Measurements from ENCODE around the gene SUSD1. TPM values are rescaled to one million over a fixed set of nuclear protein-coding genes. Genes with fewer than 3 reads are reported as not detected.

SUSD1 gene
- polyA plus RNA-seq, 1 of the 3 experiments (the other 2 are of a cell fraction), result 8.2 TPM

DNA sequence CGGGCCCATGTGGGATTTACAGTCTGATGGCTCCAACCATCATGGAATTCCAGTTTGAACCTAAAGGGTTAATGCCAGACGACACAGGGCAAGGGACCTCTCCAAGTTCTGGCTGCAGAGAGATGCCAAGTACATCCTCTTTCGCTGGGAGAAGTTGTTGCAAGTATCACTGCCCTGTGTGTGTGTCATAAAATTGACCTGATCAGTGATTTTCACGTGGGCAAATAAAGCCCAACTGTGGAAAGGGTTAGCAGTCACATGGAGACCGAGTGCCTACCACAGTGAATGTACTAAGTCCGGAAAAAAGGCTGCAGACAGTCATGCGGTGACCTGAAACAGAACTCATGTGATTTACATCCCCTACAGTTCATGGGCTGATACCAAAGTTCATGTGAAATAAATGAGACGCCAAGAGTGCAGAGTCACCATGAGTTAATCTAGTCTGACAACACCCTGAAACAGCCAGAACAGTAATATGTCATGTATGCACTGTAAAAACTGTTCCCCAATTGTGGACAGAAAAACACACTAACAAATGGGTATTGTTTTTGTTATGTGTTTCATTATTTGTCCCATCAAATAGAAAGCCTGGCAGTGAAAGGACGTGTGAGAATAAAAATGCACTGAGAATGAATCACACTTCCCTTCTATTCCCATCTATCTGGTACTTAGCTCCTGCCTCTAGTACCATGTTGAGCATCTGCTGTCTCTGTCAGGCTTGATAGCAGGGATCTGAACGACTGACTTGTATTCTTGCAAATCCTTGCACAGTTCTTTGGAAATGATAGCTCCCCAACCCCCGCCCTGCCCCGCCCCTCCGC is 115.7 kb downstream of the SUSD1 start:
- Histone ChIP-seq H3K27ac (ENCODE audit: low read depth in 2 of 2, low read length in 1 of 2) (peak overlapping the region; percentile 77 to 93; a peak in 3 of 4 replicates), H3K9me2 (no peaks in the 10 kb centered on the region), H3F3A (replicated peaks; ENCODE audit: insufficient read depth) (peaks cover 31% of the 10 kb centered on the region), H3K4me3 (ENCODE audit: low read depth in 2 of 2, low read length in 1 of 2) (no peak overlapping the region), H3K27me3 (ENCODE audit: insufficient read depth) (no peaks in the 10 kb centered on the region), H3K4me2 (peak overlapping the region; percentile 32; the same call in 1 of the 2 replicates), H3K4me1 (ENCODE audit: control insufficient read depth in 1 of 2, insufficient read depth in 2 of 2, low read depth in 1 of 2, low read length in 1 of 2) (peaks cover 12 to 27% of the 10 kb centered on the region in 2 experiments), H3K9ac (peak overlapping the region; percentile 45), H3K9me3 (no peaks in the 10 kb centered on the region), H4K20me1 (ENCODE audit: insufficient read depth) (no peaks in the 10 kb centered on the region), H3K79me2 (ENCODE audit: insufficient read depth) (no peaks in the 10 kb centered on the region), H2AFZ (ENCODE audit: low read depth) (no peak overlapping the region), H3K36me3 (replicated peaks in 1 of 2; ENCODE audit: control insufficient read depth in 1 of 2, insufficient read depth in 2 of 2, low read length in 1 of 2) (no peaks in the 10 kb centered on the region)
- CTCF ChIA-PET, result no interaction called here
- POLR2A ChIA-PET, result no interaction called here
- DNase-seq, result no peak
- 43% methylated on average over 13 of the region's 13 CpGs for WGBS (ENCODE audit: low lambda C conversion rate)
- TF ChIP-seq, protein P1, sequence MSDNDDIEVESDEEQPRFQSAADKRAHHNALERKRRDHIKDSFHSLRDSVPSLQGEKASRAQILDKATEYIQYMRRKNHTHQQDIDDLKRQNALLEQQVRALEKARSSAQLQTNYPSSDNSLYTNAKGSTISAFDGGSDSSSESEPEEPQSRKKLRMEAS (IDR thresholded peaks at IDR 0.05; ENCODE audit: low read depth), result peak; percentile 60
- TF ChIP-seq TCF12 (IDR thresholded peaks at IDR 0.05) (peak; percentile 52), FOXJ3 (CRISPR knock-in tag; IDR thresholded peaks at IDR 0.05) (no peak), FOSL2 (IDR thresholded peaks at IDR 0.05; ENCODE audit: borderline replicate concordance, low read depth) (peak; percentile 13; the same call in 1 of the 2 replicates), RAD21 (IDR thresholded peaks at IDR 0.05; ENCODE audit: low read length) (no peak), JUND (IDR thresholded peaks at IDR 0.05) (peak; percentile 36; the same call in 1 of the 2 replicates), SMC3 (IDR thresholded peaks at IDR 0.05; ENCODE audit: low read depth, low read length) (no peak), MEF2A (IDR thresholded peaks at IDR 0.05; ENCODE audit: borderline replicate concordance, low read depth) (no peak), EZH2phosphoT487 (IDR thresholded peaks at IDR 0.05; ENCODE audit: borderline replicate concordance, low read depth) (no peak), ELF1 (IDR thresholded peaks at IDR 0.05) (no peak), RCOR1 (IDR thresholded peaks at IDR 0.05; ENCODE audit: low read length) (no peak), EP300 (IDR thresholded peaks at IDR 0.05; ENCODE audit: borderline replicate concordance in 1 of 2, low read depth in 1 of 2, low read length in 1 of 2) (no peak; a peak in 1 of 4 replicates), MXI1 (IDR thresholded peaks at IDR 0.05; ENCODE audit: low read depth, low read length) (no peak), TAF1 (IDR thresholded peaks at IDR 0.05; ENCODE audit: borderline replicate concordance, low read depth, low read length) (no peak), TEAD4 (IDR thresholded peaks at IDR 0.05; ENCODE audit: borderline replicate concordance, insufficient read depth) (no peak)
- TF ChIP-seq, protein P2, sequence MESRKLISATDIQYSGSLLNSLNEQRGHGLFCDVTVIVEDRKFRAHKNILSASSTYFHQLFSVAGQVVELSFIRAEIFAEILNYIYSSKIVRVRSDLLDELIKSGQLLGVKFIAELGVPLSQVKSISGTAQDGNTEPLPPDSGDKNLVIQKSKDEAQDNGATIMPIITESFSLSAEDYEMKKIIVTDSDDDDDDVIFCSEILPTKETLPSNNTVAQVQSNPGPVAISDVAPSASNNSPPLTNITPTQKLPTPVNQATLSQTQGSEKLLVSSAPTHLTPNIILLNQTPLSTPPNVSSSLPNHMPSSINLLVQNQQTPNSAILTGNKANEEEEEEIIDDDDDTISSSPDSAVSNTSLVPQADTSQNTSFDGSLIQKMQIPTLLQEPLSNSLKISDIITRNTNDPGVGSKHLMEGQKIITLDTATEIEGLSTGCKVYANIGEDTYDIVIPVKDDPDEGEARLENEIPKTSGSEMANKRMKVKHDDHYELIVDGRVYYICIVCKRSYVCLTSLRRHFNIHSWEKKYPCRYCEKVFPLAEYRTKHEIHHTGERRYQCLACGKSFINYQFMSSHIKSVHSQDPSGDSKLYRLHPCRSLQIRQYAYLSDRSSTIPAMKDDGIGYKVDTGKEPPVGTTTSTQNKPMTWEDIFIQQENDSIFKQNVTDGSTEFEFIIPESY (IDR thresholded peaks at IDR 0.05; ENCODE audit: borderline replicate concordance, low read depth), result no peak
- TF ChIP-seq, protein P3, sequence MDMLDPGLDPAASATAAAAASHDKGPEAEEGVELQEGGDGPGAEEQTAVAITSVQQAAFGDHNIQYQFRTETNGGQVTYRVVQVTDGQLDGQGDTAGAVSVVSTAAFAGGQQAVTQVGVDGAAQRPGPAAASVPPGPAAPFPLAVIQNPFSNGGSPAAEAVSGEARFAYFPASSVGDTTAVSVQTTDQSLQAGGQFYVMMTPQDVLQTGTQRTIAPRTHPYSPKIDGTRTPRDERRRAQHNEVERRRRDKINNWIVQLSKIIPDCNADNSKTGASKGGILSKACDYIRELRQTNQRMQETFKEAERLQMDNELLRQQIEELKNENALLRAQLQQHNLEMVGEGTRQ (IDR thresholded peaks at IDR 0.05; ENCODE audit: borderline replicate concordance, low read depth, low read length), result no peak; the same call in 1 of the 2 replicates
- TF ChIP-seq, protein P4, sequence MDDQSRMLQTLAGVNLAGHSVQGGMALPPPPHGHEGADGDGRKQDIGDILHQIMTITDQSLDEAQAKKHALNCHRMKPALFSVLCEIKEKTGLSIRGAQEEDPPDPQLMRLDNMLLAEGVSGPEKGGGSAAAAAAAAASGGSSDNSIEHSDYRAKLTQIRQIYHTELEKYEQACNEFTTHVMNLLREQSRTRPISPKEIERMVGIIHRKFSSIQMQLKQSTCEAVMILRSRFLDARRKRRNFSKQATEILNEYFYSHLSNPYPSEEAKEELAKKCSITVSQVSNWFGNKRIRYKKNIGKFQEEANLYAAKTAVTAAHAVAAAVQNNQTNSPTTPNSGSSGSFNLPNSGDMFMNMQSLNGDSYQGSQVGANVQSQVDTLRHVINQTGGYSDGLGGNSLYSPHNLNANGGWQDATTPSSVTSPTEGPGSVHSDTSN (IDR thresholded peaks at IDR 0.05), result peak; percentile 78
- TF ChIP-seq, protein P5, sequence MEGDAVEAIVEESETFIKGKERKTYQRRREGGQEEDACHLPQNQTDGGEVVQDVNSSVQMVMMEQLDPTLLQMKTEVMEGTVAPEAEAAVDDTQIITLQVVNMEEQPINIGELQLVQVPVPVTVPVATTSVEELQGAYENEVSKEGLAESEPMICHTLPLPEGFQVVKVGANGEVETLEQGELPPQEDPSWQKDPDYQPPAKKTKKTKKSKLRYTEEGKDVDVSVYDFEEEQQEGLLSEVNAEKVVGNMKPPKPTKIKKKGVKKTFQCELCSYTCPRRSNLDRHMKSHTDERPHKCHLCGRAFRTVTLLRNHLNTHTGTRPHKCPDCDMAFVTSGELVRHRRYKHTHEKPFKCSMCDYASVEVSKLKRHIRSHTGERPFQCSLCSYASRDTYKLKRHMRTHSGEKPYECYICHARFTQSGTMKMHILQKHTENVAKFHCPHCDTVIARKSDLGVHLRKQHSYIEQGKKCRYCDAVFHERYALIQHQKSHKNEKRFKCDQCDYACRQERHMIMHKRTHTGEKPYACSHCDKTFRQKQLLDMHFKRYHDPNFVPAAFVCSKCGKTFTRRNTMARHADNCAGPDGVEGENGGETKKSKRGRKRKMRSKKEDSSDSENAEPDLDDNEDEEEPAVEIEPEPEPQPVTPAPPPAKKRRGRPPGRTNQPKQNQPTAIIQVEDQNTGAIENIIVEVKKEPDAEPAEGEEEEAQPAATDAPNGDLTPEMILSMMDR (IDR thresholded peaks at IDR 0.05), result no peak
- TF ChIP-seq, protein P6, sequence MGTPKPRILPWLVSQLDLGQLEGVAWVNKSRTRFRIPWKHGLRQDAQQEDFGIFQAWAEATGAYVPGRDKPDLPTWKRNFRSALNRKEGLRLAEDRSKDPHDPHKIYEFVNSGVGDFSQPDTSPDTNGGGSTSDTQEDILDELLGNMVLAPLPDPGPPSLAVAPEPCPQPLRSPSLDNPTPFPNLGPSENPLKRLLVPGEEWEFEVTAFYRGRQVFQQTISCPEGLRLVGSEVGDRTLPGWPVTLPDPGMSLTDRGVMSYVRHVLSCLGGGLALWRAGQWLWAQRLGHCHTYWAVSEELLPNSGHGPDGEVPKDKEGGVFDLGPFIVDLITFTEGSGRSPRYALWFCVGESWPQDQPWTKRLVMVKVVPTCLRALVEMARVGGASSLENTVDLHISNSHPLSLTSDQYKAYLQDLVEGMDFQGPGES (IDR thresholded peaks at IDR 0.05; ENCODE audit: low read depth, low read length), result no peak
- TF ChIP-seq, protein P7, sequence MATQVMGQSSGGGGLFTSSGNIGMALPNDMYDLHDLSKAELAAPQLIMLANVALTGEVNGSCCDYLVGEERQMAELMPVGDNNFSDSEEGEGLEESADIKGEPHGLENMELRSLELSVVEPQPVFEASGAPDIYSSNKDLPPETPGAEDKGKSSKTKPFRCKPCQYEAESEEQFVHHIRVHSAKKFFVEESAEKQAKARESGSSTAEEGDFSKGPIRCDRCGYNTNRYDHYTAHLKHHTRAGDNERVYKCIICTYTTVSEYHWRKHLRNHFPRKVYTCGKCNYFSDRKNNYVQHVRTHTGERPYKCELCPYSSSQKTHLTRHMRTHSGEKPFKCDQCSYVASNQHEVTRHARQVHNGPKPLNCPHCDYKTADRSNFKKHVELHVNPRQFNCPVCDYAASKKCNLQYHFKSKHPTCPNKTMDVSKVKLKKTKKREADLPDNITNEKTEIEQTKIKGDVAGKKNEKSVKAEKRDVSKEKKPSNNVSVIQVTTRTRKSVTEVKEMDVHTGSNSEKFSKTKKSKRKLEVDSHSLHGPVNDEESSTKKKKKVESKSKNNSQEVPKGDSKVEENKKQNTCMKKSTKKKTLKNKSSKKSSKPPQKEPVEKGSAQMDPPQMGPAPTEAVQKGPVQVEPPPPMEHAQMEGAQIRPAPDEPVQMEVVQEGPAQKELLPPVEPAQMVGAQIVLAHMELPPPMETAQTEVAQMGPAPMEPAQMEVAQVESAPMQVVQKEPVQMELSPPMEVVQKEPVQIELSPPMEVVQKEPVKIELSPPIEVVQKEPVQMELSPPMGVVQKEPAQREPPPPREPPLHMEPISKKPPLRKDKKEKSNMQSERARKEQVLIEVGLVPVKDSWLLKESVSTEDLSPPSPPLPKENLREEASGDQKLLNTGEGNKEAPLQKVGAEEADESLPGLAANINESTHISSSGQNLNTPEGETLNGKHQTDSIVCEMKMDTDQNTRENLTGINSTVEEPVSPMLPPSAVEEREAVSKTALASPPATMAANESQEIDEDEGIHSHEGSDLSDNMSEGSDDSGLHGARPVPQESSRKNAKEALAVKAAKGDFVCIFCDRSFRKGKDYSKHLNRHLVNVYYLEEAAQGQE (IDR thresholded peaks at IDR 0.05; ENCODE audit: low read depth, low read length), result no peak

All from SK-N-SH (cell line).